Smooth muscle cell of the brain vasculature (primary cell): ENCODE data around the gene KNSTRN.

Experiments
- DNase-seq: peaks from one replicate; pipeline ENCODE4 v3.0.0-alpha.2; 2012; ENCODE audit warnings: low read depth, low spot score

Gene KNSTRN

DNA sequence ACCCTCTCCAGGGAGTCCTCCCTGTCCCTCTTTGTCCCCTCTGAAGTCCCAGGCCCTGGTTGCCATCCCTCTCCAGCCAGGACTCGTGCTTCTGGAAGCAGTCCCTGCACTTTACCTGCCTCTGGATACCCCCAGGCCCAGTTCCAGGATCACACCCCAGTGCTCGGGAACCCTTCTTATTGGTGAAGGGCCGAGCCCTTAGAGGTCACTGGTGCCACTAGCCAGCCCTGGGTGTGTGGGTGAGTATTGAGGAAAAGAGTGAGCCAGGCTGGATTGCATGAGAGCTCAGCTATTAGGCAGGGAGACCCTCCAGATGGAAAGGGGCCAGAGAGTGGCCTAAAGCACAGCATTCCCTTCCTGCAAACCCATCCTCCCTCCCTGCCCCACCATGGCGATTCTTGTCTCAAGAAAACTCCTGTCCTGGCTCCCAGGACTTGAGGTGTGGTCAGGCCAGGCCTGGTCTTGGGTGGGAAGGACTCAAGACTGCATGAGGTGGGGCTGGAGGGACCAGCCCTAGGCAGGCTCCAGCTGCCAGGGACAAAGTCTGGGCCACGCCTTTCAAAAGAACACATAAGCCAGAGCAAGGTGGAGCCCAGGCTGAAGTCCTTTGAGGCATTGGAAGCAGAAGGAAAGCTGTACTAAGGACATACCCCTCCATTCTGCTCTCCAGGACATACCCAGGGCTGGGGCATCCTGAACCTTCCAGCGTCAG is 36.5 kb upstream of the KNSTRN start:
- no peak for DNase-seq

DNA sequence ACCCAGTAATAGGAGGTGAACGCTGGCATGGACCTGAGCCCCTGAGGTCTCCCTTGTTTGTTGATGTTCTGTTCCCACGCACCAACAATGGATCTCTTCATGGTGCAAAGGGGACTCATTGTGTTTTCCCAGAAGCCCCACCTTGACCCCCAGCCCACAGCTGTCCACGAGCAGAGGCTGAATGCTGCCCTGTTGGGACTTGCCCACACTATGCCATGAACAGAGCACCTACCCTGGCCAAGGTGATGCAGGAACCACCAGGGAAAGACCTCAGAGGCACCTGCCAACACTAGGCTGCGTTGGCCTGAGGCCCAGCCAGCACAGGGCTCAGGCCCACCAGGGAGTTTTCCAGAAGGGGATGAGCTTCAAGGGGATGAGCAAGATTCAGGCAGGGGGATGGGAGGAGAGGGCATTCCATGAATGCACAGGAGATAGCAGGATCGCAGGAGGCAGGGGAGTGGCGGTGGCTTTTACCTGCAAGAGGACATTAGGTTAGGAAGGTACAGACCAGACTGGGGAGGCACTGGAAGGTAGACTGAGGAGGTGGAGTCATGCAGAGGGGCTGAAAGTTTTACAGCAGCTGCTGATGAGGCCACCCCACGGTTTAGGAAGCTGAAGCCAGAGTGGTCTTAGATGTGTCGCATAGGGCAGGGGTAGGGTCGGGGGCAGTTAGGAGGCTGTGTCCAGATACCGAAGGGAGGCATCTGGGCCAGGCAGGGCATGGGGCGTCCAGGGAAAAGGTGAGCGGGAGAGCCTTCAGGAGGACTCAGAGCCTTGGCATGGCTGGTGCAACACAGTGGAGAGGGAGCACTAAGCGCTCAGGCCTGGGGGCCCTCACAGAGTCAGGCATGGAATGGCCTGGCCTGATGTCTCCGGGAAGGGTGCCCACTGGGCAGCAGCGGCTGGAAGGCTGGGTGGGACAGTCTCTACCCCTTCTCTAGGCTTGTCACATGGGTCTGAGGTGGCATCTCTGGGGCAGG is 35.7 kb upstream of the KNSTRN start:
- no peak for DNase-seq

DNA sequence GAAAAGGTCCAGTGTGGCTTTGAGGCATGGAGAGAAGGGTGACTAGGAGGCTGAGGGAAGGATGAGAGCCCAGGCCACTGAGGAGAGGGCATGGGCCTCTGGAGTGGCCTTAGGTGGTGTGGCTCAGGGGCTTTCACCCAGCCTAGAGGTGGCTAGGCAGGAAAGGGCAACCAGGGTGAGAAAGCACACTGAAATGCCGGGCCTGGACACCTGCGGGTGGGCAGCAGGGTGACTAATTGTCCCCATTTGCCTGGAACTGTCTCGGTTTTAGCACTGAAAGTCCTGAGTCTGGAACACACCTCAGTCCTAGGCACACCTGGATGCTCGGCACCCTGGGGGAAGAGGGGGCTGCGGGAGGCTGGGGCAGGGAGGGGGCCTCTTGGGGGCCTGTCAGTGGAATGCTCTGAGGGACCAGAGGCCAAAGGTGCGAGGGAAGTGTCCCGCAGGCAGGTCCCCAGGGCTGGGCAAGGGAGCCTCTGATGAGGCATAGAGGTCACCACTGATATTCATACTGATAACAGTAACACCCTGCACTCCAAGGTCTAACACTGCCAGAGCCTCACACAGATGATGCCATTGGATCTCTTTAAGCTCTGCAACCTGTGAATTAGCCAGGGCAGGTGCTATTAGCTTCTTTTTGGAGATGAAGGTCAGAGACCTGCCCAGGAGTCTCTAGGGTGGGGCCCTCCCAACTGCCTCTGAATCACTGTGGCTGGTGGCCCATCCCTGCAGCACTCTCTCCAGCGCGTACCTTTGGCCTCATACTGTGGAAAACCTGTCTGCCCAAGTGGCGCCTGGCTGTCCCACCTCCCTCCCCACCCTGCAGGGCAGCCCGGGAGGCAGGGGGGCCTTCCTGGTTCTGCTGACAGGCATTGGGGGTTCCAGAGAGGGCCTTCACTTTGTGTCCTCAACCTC is 34.7 kb upstream of the KNSTRN start:
- no peak for DNase-seq

DNA sequence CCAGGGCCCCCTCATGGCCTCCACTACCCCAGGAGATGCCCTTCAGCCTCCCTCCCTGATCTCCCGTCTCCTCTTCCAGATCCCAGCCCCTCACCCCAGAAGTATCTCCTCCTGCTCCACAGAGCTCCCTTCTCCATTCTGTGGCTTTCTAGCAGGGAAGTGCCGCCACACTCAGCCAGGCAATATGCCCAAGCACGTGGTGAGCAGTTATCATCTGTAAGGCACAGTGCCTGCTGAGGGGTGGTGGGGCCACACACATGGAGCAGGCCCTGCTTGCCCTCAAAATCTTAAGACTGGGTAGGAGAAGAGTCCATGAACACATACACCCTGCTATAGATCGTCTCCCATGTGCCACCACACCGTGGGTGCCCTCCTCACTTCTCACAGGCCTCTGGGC is 34.0 kb upstream of the KNSTRN start:
- DNase-seq: no peak

DNA sequence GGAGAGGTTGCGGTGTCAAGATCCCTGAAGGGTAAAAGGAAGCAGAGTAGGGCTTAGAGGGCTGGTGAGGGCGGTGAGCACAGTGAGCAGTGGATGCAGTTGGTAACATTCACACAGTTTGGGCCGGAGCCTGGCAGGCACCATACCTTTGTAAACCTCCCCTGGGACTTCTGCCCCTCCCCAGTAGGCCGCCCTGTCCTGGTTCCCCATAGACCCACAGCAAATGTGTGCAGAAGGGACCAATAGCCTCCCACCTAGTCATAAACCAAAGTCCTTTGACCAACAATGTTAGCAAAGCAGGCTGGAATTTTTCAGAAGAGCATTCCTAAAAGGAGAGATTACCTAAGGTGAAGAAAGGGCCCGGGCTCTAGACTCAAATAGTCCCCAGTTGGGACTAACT is 33.4 kb upstream of the KNSTRN start:
- no peak for DNase-seq

DNA sequence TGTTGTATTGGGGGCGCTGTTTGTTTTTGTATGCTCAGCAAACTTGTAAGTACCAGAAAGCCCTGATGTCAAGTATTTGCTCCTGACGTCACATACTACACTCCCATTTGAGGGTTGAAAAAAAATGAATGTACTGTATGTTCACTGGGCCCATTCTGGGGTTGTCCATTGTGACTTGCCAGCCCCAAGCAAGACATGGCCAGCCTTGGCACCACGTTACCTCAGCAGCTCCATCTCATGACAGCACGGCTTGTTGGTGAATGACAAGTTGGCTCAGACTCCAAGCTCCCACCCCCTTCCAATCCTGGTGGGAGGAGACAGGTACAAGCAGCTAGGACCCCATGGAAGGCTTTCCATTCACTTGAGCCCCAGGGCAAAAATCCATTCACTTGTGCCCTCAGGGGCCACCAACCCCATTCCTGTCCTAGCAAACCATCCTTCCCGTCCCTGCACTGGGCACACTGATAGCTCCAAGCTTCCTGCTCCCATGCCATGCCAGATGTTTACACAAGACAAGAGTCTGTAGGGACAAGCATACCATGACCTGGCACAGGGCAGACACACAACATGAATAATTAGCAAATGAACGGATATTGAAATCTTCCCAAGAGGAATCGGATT is 30.1 kb upstream of the KNSTRN start:
- no peak for DNase-seq

DNA sequence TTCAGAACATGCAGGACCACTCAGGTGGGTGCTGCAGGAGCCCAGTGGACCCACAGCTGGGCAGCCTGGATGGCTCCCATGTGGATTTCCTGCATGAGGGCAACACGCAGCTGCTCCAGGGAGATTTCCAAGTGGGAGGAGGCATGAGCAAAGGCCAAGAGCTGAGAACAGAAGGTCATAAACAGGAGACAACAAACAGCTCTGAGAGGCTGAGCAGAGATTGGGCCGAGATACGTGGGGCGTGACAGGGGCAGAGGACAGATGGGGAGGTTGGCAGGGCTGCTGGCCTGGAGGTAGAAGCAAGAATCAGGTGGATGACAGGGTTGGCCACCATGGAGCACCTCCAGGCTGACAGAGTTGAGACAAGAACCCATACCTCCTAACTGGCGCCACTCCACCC is 28.8 kb upstream of the KNSTRN start:
- no peak for DNase-seq

DNA sequence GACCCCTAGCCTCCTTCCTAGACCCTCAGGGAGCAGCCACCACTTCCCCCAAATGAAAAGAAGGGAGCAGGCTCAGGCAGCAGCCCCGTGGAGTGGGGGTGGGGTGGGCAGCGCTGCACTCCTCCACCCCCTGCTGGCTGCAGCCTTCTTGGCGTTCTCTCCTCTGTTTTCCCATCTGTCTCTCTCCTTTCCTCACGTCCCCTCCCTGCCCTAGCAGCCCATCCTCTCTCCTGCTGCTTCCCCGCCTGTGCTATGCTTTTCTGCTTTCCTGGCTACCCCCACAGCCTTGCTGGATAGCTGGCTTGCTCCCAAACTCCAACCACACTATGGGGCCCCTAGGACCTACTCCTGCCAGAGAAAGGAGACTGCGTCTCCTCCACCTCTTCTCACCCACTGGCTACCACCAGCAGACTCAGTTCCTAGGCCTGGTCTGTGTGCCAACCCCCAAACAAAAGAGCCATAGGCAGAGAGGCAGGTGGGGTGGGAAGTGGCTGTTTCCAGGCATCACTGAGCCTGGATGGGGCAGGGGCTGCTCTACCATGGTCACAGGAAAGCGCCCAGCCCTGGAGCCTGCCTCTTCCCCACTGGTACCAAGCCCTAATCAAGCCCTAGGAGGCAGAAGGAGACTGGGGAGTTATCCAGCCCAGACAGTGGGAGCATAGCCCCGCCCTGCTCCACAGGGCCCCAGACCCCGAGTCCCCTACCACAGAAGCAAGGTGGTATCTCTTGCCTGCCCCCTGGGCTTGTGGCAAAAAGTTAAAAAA is 27.9 kb upstream of the KNSTRN start:
- peak; percentile 70 for DNase-seq

DNA sequence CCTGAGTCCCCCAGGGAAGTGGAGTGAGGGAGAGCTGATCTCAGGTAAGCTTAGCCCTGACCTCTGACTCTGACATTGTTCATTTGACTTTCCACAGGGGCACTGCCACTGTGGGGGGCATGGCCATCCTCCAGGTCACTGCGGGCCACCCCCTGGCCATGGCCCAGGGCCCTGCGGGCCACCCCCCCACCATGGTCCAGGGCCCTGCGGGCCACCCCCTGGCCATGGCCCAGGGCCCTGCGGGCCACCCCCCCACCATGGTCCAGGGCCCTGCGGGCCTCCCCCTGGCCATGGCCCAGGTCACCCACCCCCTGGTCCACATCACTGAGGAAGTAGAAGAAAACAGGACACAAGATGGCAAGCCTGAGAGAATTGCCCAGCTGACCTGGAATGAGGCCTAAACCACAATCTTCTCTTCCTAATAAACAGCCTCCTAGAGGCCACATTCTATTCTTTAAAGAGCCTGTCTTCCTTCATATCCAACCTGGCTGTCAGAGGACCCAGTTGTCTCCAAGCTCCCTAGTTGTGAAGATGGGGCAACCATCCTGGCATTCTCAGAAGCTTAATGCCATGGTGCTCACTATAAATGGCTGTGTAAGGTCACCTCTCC is 26.4 kb upstream of the KNSTRN start:
- no peak for DNase-seq

DNA sequence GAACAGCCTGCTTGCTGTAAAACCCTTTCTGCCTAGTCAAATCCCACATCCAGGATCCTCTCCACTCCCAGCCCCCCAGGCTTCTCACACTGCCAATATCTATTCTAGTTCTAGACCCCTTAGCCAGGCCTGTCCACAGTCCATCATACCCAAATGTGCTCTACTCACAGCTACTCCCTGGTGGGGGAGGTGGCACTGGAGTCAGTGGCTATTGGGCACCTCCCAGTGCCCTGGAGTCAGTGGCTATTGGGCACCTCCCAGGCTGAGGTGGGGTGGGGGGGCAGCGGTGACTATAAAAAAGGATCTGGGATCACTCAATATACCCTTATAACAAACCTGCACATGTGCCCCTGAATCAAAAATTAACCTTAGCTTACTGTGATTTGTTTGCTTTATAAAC is 25.3 kb upstream of the KNSTRN start:
- no peak for DNase-seq

DNA sequence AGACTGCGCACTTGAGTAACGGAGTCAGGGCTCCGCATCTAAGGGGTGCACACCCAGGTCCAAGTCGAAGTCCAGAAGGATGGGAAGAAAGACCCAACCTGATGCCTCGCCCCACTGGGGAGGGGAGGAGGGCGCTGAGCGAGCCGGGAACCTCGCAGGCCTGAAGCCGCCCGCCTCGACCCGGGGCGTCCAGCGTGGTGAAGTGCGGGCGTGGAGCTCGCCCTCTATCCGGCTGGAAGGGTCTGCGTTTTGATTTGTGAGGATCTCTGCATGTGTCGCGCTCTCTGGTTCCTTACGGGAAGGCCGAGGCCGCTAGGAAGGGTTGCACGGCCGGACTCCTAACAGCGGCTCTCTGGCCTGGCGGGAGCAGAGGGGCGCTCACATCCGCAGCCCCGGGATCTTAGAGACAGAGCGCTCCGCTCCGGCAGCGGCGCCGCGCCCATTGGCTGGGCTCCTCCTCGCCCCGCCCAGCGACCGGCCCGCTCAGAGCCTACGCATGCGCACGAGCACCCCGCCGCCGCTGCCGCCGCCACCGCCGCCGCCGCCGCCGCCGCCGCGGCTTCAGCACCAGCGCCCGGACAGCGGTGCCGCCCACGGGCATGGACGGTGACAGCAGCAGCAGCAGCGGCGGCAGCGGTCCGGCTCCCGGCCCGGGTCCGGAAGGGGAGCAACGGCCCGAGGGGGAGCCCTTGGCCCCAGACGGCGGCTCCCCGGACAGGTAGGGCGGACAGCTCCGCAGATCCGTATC is 24.6 kb upstream of the KNSTRN start, which contains the start of gene DISP2:
TSS of gene DISP2 (plus strand) at position 497 of the 748 bp plus-strand sequence. CDS start at position 600, 103 bp downstream.
- no peak for DNase-seq

DNA sequence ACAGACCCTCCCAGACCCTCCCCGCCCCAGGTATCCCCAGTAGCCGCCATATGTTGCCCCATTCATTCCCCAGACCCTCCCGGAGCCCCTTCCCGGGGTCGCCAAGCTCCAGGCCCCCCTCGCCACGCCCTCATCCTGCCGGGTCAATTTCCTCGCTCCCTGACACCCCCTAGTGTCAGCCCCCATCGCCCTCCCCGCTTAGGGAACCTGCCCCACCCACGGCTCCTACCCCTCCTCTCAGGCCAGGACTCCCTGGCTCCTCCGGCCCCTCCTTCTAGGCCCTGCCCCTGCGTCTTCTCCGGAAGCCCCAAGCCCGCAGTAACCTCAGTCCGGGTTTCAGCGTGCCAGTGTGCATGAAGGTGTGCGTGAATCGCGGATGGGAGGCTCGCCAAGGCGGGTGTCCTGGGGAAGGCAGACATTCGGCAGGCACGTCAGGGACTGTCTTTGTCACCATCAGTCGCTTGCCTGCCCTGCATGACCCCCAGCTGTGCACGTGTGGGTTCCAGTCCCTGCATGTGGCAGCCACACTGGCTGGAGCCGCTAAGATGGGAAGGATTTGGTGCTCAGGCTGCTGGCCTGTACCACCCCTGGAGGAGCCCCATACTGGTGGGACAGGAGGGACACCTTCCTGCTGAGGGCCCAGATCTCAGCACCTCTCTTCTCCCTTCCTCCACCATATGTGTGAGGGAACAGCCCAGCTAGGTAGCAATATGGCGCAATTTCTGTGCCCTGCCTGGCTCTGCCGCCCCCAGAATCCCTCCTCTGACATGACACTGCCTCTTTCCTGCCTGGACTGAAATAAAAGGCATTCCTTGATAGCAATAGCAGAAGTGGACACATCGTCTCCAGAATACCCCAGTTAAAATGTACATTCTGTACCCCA is 23.8 kb upstream of the KNSTRN start:
- no peak for DNase-seq

DNA sequence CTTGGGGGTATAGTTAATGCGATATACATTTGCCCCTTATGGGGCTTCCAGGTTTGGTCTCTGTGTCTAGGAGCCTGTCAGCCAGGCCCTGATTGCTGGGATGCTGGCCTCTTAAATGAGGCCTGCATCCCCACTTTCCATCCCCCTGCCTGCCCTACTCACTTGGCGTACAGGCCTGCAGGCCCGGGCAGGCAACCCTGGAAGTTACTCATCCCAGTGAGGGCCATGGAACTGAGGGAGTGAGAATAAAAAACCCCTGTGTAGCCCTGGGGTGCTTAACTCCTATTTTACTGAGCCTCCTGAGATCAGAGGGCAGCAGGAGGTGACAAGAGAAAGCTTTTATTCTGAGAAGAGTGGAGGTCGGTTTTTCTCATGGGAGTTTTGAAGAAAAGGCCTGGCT is 22.5 kb upstream of the KNSTRN start:
- no peak for DNase-seq

DNA sequence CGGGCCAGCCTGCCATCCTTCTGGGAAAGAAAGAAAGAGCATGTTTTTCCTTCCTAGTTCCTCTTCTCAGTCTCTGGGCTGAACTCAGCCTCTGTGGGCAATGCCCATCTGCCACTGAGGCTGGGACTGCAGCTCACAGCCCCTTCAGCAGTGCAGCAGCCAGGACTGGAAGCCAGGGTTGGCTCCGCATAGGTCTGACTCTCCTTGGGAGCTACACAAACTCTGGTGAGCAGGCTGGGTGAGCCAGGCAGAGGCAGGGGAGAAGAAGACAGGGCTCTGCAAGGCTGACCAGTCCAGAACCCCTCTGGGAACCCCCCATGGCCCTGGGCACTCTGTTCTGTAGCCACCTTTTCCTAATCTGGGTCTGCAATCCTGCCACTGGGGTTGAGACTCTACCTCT is 20.9 kb upstream of the KNSTRN start:
- DNase-seq: no peak

DNA sequence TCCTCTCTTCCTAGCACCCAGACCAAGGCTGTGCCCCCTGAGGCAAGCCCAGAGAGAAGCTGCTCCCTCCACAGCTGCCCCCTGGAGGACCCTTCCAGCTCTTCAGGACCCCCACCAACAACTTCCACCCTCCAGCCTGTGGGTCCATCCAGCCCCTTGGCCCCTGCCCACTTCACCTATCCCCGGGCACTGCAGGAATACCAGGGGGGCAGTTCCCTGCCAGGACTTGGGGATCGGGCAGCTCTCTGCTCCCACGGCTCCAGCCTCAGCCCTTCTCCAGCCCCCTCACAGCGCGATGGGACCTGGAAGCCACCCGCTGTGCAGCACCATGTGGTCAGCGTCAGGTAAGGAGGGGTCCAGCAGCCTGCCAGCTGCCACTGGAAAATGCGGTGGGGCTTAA is 18.9 kb upstream of the KNSTRN start:
- no peak for DNase-seq

DNA sequence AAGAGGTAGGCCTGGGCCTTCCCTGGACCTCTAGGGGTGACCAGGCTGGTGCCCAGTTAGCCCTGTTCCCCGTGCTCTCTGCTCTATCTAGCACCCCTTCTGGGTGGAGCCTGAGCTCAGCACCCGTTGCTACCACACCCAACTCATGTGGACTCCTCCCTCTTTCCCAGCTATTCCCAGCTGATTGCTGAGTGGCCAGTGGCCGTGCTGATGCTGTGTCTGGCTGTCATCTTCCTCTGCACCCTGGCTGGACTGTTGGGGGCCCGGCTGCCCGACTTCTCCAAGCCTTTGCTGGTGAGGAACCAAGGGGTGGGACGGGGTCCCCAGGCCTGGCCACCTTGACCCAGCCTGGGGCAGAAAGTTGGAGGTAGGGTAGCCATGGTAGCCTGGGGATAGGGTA is 18.3 kb upstream of the KNSTRN start:
- DNase-seq: no peak

DNA sequence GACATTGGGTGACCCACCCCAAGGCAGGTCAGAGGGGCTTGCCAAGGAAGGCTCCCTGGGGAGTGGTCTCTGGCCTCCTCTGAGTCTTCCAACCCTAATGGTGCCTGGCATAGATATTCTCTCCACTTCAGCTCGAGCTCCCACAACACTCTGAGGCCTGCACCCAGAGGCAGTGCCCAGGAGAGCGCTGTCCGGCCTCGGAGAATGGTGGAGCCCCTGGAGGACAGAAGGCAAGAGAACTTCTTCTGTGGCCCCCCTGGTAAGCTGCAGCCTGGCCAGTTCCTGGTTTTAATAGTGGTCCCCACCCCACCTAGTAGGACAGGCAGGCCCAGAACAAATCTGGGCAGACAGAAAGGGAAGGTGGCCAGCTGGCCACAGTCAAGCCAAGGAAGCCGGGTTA is 17.5 kb upstream of the KNSTRN start:
- DNase-seq: no peak
